Natural killer cell (primary cell): ENCODE results near the gene SLC24A3. TPM values are rescaled to one million over a fixed set of nuclear protein-coding genes. Genes with fewer than 3 reads are reported as not detected.

Source experiments
- ATAC-seq, 3 donors: fragments of 150-1000 bp in 2 of 3; fragments of 200-7000 bp in 1 of 3; cut with Tn5 transposase; 1 replicate in 1 of 3; 2 replicates in 2 of 3; pipeline ENCODE4 v1.10.0; 2021; ENCODE audit warnings: mild to moderate bottlenecking in 2 of 3, moderate library complexity in 2 of 3
- DNase-seq, 2 donors: peaks; one replicate each; pipeline versions ENCODE4 v3.0.0 to v3.0.0-alpha.2; 2013 to 2021; ENCODE audit warnings: mixed read lengths in 1 of 2
- H3K27ac ChIP-seq: one replicate; pipeline ENCODE4 v1.5.1; 2013; ENCODE audit warnings: mild to moderate bottlenecking, low read length
- H3K27me3 ChIP-seq: one replicate; pipeline ENCODE4 v1.6.1; 2013; ENCODE audit warnings: low read length; ENCODE audit not compliant: control insufficient read depth, insufficient read depth
- H3K36me3 ChIP-seq: one replicate; pipeline ENCODE4 v1.6.1; 2013; ENCODE audit warnings: low read length; ENCODE audit not compliant: control insufficient read depth, insufficient read depth
- H3K4me1 ChIP-seq: one replicate; pipeline ENCODE4 v1.6.1; 2013; ENCODE audit warnings: low read length; ENCODE audit not compliant: control insufficient read depth, insufficient read depth
- H3K4me3 ChIP-seq: one replicate; pipeline ENCODE4 v1.5.1; 2013; ENCODE audit warnings: low read length
- H3K9me3 ChIP-seq: one replicate; pipeline ENCODE4 v1.6.1; 2013; ENCODE audit warnings: low read length; ENCODE audit not compliant: control insufficient read depth, insufficient read depth
- H3K27ac Mint-ChIP-seq, 2 donors: one replicate each; pipeline ENCODE4 v1.8.0; 2022; ENCODE audit warnings: mild to moderate bottlenecking in 2 of 2, mixed read lengths in 2 of 2, moderate library complexity in 1 of 2
- H3K27me3 Mint-ChIP-seq, 2 donors: one replicate each; pipeline ENCODE4 v1.8.0; 2022; ENCODE audit warnings: low read depth in 2 of 2, mixed read lengths in 2 of 2
- H3K36me3 Mint-ChIP-seq: one replicate; pipeline ENCODE4 v1.8.0; 2022; ENCODE audit warnings: mixed read lengths
- H3K4me1 Mint-ChIP-seq, 2 donors: one replicate each; pipeline ENCODE4 v1.8.0; 2022; ENCODE audit warnings: mixed read lengths in 2 of 2
- H3K4me3 Mint-ChIP-seq: one replicate; pipeline ENCODE4 v1.8.0; 2022; ENCODE audit warnings: mild to moderate bottlenecking, moderate library complexity, mixed read lengths
- H3K9me3 Mint-ChIP-seq, 2 donors: one replicate each; pipeline ENCODE4 v1.8.0; 2022; ENCODE audit warnings: mixed read lengths in 2 of 2
- WGBS: methylation state at CpG from one replicate; pipeline ENCODE4 v1.1.7; 2013; ENCODE audit warnings: missing lambda C conversion rate; ENCODE audit not compliant: insufficient coverage; 5-methylcytosine and 5-hydroxymethylcytosine counted together
- intact Hi-C: fragments of 100-400 bp; cut with micrococcal nuclease; formaldehyde crosslinking; loops from one replicate; pipeline ENCODE4 v1.14.2; 2022
- total RNA-seq, 4 donors: library from RNA; stranded (reverse); fragments of 120-200 nt in 1 of 4; gene quantifications; one replicate each; pipeline versions ENCODE4 v1.2.3 to v1.2.4, GENCODE V29; 2013 to 2022
- TF ChIP-seq, protein P1 (sequence below): fragments of 200-600 bp; IDR thresholded peaks from one replicate; pipeline ENCODE4 v1.8.0; 2022; ENCODE audit warnings: antibody characterized with exemption

SLC24A3 gene
- total RNA-seq, 3 donors from 2014 or later (not counting 1 experiment from before 2014, with no cell fraction given): 0.09 to 5.5 (median 0.99) TPM

DNA sequence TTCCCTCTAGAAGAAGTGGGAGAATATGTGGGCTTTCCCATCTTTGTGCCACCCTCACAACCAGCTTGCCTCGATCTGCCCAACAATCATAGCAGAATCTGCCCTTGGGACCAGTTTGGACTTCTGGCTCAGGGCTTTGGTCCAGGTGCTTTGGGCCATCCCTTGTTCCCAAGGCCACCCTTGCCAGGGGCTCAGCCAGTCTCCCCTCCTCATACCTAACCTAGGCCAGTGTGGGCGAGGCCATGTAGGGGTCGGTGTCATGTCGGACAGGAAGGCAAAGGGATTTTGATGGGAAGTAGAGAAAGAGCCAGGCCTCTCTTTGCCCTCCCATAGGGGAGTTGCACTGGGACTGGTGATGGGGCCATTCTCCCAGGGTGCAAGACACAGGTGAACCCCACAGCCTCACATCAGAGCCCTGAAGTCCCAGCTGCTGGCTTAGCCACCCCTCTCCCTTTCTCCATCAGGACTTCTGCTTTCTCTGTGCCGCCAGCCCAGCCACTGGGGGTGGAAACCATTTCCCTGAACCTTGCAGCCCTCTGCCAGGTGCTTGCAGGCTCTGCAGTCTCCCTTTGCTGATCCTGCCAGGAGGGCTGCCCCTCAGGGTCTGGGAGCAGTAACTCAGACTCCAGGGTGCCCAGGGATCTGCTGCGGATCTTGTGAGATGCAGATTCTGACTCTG, 60.7 kb downstream of the SLC24A3 start:
- Histone ChIP-seq H3K9me3 (no peaks in the 10 kb centered on the region), H3K27ac (no peak overlapping the region), H3K36me3 (no peaks in the 10 kb centered on the region), H3K4me1 (no peaks in the 10 kb centered on the region), H3K4me3 (no peak overlapping the region), H3K27me3 (no peaks in the 10 kb centered on the region)
- ATAC-seq (no peak), DNase-seq (no peak)
- Mint-ChIP-seq H3K36me3 (no peaks in the 10 kb centered on the region), H3K4me3 (no peak overlapping the region), H3K4me1 (no peaks in the 10 kb centered on the region), H3K9me3 (no peaks in the 10 kb centered on the region), H3K27me3 (peaks cover 2 to 6% of the 10 kb centered on the region in 2 donors), H3K27ac (no peak overlapping the region)
- TF ChIP-seq, protein P1, sequence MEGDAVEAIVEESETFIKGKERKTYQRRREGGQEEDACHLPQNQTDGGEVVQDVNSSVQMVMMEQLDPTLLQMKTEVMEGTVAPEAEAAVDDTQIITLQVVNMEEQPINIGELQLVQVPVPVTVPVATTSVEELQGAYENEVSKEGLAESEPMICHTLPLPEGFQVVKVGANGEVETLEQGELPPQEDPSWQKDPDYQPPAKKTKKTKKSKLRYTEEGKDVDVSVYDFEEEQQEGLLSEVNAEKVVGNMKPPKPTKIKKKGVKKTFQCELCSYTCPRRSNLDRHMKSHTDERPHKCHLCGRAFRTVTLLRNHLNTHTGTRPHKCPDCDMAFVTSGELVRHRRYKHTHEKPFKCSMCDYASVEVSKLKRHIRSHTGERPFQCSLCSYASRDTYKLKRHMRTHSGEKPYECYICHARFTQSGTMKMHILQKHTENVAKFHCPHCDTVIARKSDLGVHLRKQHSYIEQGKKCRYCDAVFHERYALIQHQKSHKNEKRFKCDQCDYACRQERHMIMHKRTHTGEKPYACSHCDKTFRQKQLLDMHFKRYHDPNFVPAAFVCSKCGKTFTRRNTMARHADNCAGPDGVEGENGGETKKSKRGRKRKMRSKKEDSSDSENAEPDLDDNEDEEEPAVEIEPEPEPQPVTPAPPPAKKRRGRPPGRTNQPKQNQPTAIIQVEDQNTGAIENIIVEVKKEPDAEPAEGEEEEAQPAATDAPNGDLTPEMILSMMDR: no peak
- intact Hi-C loops: no loop called here
- 70% methylated on average over 5 of the region's 6 CpGs for whole genome bisulfite sequencing

DNA sequence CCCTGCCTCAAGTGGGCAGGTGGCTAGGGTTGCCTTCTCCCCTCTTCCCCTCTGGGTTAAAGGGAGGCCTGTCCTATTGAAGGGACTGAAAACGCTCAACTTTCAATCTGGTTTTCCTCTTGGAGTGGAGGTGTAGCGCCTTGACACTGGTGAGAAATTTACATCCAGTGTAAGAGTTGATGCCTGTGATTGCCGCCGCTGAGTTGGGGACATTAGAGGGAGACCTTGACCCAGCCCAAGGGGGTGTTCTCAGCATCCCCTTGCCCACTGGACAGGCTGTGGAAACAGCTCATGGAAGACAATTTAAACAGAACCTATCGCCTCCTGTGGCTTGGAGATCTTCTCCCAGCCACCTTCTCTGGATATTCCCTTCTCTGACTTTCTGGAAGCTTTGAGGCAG, 61.6 kb downstream of the SLC24A3 start:
- Histone ChIP-seq H3K4me1 (no peaks in the 10 kb centered on the region), H3K27ac (no peak overlapping the region), H3K9me3 (no peaks in the 10 kb centered on the region), H3K4me3 (no peak overlapping the region), H3K27me3 (no peaks in the 10 kb centered on the region), H3K36me3 (no peaks in the 10 kb centered on the region)
- no peaks in the 10 kb centered on the region for H3K9me3 Mint-ChIP-seq
- no peaks in the 10 kb centered on the region for H3K4me1 Mint-ChIP-seq
- peaks cover 2 to 6% of the 10 kb centered on the region in 2 donors for H3K27me3 Mint-ChIP-seq
- 84% methylated on average over 4 of the region's 5 CpGs for WGBS
- H3K4me3 Mint-ChIP-seq: no peak overlapping the region
- TF ChIP-seq, protein P1: no peak
- H3K27ac Mint-ChIP-seq: no peak overlapping the region
- intact Hi-C loops: no loop called here
- H3K36me3 Mint-ChIP-seq: no peaks in the 10 kb centered on the region
- no peak for ATAC-seq
- DNase-seq: no peak

DNA sequence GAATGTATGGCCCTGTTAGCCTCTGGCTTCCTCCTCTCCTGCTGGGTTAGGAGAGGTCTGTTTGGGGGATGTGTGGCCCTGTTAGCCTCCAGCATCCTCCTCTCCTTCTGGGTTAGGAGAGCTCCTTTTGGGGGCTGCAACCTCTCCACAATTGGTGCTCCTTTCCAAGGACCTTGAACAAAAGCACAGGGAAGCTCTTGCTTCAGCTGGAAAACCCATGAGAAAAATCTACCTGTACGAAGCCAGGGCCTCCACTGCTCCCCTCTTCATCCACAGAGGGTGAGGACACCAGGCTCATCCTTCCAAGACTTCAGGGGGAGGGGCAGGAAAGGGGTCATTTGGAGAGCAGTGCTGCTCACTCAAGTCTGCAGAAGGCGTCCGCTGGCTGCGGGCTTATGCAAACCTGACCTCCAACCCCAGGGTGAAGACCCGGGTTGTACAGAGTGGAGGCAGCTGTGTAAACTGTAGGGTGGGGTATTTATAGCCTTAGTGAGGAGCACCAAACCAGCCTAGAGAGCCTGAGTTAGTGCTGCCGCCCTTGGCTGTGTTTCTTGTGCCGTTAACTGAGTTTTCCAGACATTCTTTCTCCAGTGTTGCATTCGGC, 62.1 kb downstream of the SLC24A3 start:
- H3K4me3 Mint-ChIP-seq: no peak overlapping the region
- Histone ChIP-seq H3K4me3 (no peak overlapping the region), H3K27me3 (no peaks in the 10 kb centered on the region), H3K9me3 (no peaks in the 10 kb centered on the region), H3K27ac (no peak overlapping the region), H3K36me3 (no peaks in the 10 kb centered on the region), H3K4me1 (no peaks in the 10 kb centered on the region)
- H3K27me3 Mint-ChIP-seq: peaks cover 4 to 6% of the 10 kb centered on the region in 2 donors
- DNase-seq: no peak
- 92% methylated on average over 8 of the region's 8 CpGs for WGBS
- intact Hi-C loops: no loop called here
- TF ChIP-seq, protein P1: no peak
- no peaks in the 10 kb centered on the region for H3K9me3 Mint-ChIP-seq
- H3K4me1 Mint-ChIP-seq: no peaks in the 10 kb centered on the region
- no peak overlapping the region for H3K27ac Mint-ChIP-seq
- ATAC-seq: no peak
- no peaks in the 10 kb centered on the region for H3K36me3 Mint-ChIP-seq
